ENCODE measurements around the gene NFIB.
A peak's percentile ranks its signal among the peaks of the same experiment; 100 is the strongest.

The NFIB gene

GRCh38 chr9:14185016-14185415, 128.9 kb downstream of the NFIB start:
- Histone ChIP-seq H3K4me3 (ENCODE audit: low read length in 2 of 2) (no peak overlapping the region), H3K36me3 (ENCODE audit: control insufficient read depth in 2 of 2, insufficient read depth in 2 of 2, low read length in 2 of 2) (no peaks in the 10 kb centered on the region), H3K9ac (ENCODE audit: low read length in 2 of 2) (no peak overlapping the region), H3K9me3 (ENCODE audit: control insufficient read depth in 2 of 2, low read length in 2 of 2) (no peaks in the 10 kb centered on the region), H3K27ac (ENCODE audit: low read length) (no peak overlapping the region), H3K4me1 (ENCODE audit: control insufficient read depth, insufficient read depth, low read length) (peaks cover 11% of the 10 kb centered on the region), H3K27me3 (ENCODE audit: control insufficient read depth in 1 of 2, insufficient read depth in 2 of 2, low read length in 2 of 2) (no peaks in the 10 kb centered on the region)

DNA sequence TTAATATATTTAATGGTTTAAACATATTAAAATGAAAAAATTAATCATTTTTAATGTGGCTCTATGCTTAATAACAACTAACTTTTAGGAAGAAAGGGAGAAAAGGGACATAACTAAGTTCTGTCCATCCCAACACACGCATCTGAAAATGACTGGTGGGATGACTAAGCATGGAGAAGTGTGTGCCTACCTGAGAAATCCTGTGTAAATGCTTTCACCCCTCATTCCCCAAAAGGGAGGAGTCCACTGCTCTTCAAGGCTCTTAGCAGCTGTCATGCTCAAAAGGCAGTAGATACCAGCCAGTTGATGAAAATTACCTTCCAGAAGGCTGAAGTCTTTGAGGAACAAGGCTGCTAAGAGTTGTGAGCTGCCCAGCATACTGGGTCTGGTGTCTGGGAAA, 130.9 kb downstream of the NFIB start:
- Histone ChIP-seq H3K9ac (ENCODE audit: low read length in 2 of 2) (no peak overlapping the region), H3K36me3 (ENCODE audit: control insufficient read depth in 2 of 2, insufficient read depth in 2 of 2, low read length in 2 of 2) (no peaks in the 10 kb centered on the region), H3K4me1 (ENCODE audit: control insufficient read depth, insufficient read depth, low read length) (peaks cover 15% of the 10 kb centered on the region), H3K27ac (ENCODE audit: low read length) (no peak overlapping the region), H3K9me3 (ENCODE audit: control insufficient read depth in 2 of 2, low read length in 2 of 2) (no peaks in the 10 kb centered on the region), H3K4me3 (ENCODE audit: low read length in 2 of 2) (no peak overlapping the region), H3K27me3 (ENCODE audit: control insufficient read depth in 1 of 2, insufficient read depth in 2 of 2, low read length in 2 of 2) (no peaks in the 10 kb centered on the region)

- Histone ChIP-seq H3K9ac (ENCODE audit: low read length in 2 of 2) (peak overlapping the region; percentile 61 to 62), H3K4me1 (ENCODE audit: control insufficient read depth, insufficient read depth, low read length) (peaks cover 15% of the 10 kb centered on the region), H3K27ac (ENCODE audit: low read length) (peak overlapping the region; percentile 42), H3K9me3 (ENCODE audit: control insufficient read depth in 2 of 2, low read length in 2 of 2) (no peaks in the 10 kb centered on the region), H3K27me3 (ENCODE audit: control insufficient read depth in 1 of 2, insufficient read depth in 2 of 2, low read length in 2 of 2) (no peaks in the 10 kb centered on the region), H3K4me3 (ENCODE audit: low read length in 2 of 2) (peak overlapping the region; percentile 49 to 67), H3K36me3 (ENCODE audit: control insufficient read depth in 2 of 2, insufficient read depth in 2 of 2, low read length in 2 of 2) (no peaks in the 10 kb centered on the region)
Measured at GRCh38 chr9:14180960-14181537, 132.9 kb downstream of the NFIB start.

- Histone ChIP-seq H3K4me3 (ENCODE audit: low read length in 2 of 2) (peak overlapping the region; percentile 49 to 67), H3K4me1 (ENCODE audit: control insufficient read depth, insufficient read depth, low read length) (peaks cover 15% of the 10 kb centered on the region), H3K9me3 (ENCODE audit: control insufficient read depth in 2 of 2, low read length in 2 of 2) (no peaks in the 10 kb centered on the region), H3K27ac (ENCODE audit: low read length) (peak overlapping the region; percentile 42), H3K27me3 (ENCODE audit: control insufficient read depth in 1 of 2, insufficient read depth in 2 of 2, low read length in 2 of 2) (no peaks in the 10 kb centered on the region), H3K9ac (ENCODE audit: low read length in 2 of 2) (peak overlapping the region; percentile 61 to 62), H3K36me3 (ENCODE audit: control insufficient read depth in 2 of 2, insufficient read depth in 2 of 2, low read length in 2 of 2) (no peaks in the 10 kb centered on the region)
Measured at GRCh38 chr9:14180093-14180959, 133.6 kb downstream of the NFIB start.

GRCh38 chr9:14179449-14179848, 134.5 kb downstream of the NFIB start:
- Histone ChIP-seq H3K9ac (ENCODE audit: low read length in 2 of 2) (no peak overlapping the region), H3K4me1 (ENCODE audit: control insufficient read depth, insufficient read depth, low read length) (peaks cover 15% of the 10 kb centered on the region), H3K27ac (ENCODE audit: low read length) (no peak overlapping the region), H3K36me3 (ENCODE audit: control insufficient read depth in 2 of 2, insufficient read depth in 2 of 2, low read length in 2 of 2) (no peaks in the 10 kb centered on the region), H3K4me3 (ENCODE audit: low read length in 2 of 2) (no peak overlapping the region), H3K27me3 (ENCODE audit: control insufficient read depth in 1 of 2, insufficient read depth in 2 of 2, low read length in 2 of 2) (no peaks in the 10 kb centered on the region), H3K9me3 (ENCODE audit: control insufficient read depth in 2 of 2, low read length in 2 of 2) (no peaks in the 10 kb centered on the region)

GRCh38 chr9:14175778-14176177, 138.2 kb downstream of the NFIB start:
- H3K27me3 ChIP-seq (ENCODE audit: control insufficient read depth in 1 of 2, insufficient read depth in 2 of 2, low read length in 2 of 2) = no peaks in the 10 kb centered on the region
- no peak overlapping the region for H3K27ac ChIP-seq (ENCODE audit: low read length)
- peaks cover 10% of the 10 kb centered on the region for H3K4me1 ChIP-seq (ENCODE audit: control insufficient read depth, insufficient read depth, low read length)
- H3K4me3 ChIP-seq (ENCODE audit: low read length in 2 of 2) = no peak overlapping the region
- H3K9me3 ChIP-seq (ENCODE audit: control insufficient read depth in 2 of 2, low read length in 2 of 2) = no peaks in the 10 kb centered on the region
- H3K36me3 ChIP-seq (ENCODE audit: control insufficient read depth in 2 of 2, insufficient read depth in 2 of 2, low read length in 2 of 2) = no peaks in the 10 kb centered on the region
- H3K9ac ChIP-seq (ENCODE audit: low read length in 2 of 2) = no peak overlapping the region

DNA sequence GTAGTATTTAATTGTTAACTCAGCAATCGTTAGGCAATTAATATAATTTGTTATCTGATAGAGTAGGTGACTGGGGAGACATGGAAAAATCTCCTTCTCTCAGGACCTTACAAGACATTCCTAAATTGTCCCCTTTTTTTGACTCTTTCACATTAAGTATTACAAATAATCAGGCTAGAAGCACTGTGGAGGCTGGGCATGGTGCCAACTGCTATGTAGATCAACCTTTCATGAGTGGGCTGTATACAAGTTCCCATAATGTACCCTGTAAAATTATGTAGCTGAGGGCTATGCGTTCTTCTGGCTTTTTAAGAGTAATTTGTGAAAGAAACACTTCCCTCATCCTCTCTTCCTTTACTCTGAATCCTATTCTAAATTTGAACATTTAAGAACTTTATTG, 140.2 kb downstream of the NFIB start:
- Histone ChIP-seq H3K4me1 (ENCODE audit: control insufficient read depth, insufficient read depth, low read length) (no peaks in the 10 kb centered on the region), H3K4me3 (ENCODE audit: low read length in 2 of 2) (no peak overlapping the region), H3K27ac (ENCODE audit: low read length) (no peak overlapping the region), H3K36me3 (ENCODE audit: control insufficient read depth in 2 of 2, insufficient read depth in 2 of 2, low read length in 2 of 2) (no peaks in the 10 kb centered on the region), H3K27me3 (ENCODE audit: control insufficient read depth in 1 of 2, insufficient read depth in 2 of 2, low read length in 2 of 2) (no peaks in the 10 kb centered on the region), H3K9ac (ENCODE audit: low read length in 2 of 2) (no peak overlapping the region), H3K9me3 (ENCODE audit: control insufficient read depth in 2 of 2, low read length in 2 of 2) (no peaks in the 10 kb centered on the region)

DNA sequence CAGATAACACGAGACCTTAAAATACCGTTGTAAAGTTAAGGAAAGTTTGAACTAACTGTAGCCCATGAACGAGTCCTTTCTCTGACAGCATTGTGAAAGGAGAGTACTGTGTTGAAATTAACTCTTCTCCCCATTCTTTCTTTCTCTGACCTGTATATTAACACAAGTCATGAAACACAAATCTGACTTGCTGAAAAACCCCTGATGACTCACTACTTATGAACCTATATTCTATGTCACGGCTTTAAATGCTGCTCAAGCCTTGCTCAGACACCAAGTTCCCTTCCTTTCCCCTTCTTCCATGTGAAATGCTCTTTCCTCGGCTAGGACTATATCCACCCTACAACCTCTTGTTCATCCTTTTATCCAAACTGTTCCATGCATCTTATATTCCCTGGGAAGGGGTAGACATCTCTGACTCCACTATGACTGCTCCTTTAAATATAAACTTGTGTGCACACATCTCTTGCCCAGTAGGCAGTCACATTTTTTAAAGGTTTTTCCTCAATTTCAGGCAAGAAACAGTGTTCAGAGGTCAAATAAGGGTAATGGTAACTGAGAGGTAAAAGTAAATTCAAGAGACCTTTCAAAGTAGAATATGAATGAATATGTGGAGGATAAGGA, 142.9 kb downstream of the NFIB start:
- Histone ChIP-seq H3K9ac (ENCODE audit: low read length in 2 of 2) (no peak overlapping the region), H3K4me1 (ENCODE audit: control insufficient read depth, insufficient read depth, low read length) (no peaks in the 10 kb centered on the region), H3K27ac (ENCODE audit: low read length) (no peak overlapping the region), H3K9me3 (ENCODE audit: control insufficient read depth in 2 of 2, low read length in 2 of 2) (no peaks in the 10 kb centered on the region), H3K27me3 (ENCODE audit: control insufficient read depth in 1 of 2, insufficient read depth in 2 of 2, low read length in 2 of 2) (no peaks in the 10 kb centered on the region), H3K4me3 (ENCODE audit: low read length in 2 of 2) (no peak overlapping the region), H3K36me3 (ENCODE audit: control insufficient read depth in 2 of 2, insufficient read depth in 2 of 2, low read length in 2 of 2) (no peaks in the 10 kb centered on the region)

- H3K36me3 ChIP-seq (ENCODE audit: control insufficient read depth in 2 of 2, insufficient read depth in 2 of 2, low read length in 2 of 2) = no peaks in the 10 kb centered on the region
- H3K27me3 ChIP-seq (ENCODE audit: control insufficient read depth in 1 of 2, insufficient read depth in 2 of 2, low read length in 2 of 2) = no peaks in the 10 kb centered on the region
- H3K27ac ChIP-seq (ENCODE audit: low read length) = no peak overlapping the region
- H3K9ac ChIP-seq (ENCODE audit: low read length in 2 of 2) = no peak overlapping the region
- no peaks in the 10 kb centered on the region for H3K9me3 ChIP-seq (ENCODE audit: control insufficient read depth in 2 of 2, low read length in 2 of 2)
- no peaks in the 10 kb centered on the region for H3K4me1 ChIP-seq (ENCODE audit: control insufficient read depth, insufficient read depth, low read length)
- no peak overlapping the region for H3K4me3 ChIP-seq (ENCODE audit: low read length in 2 of 2)
Measured at GRCh38 chr9:14170392-14170931, 143.5 kb downstream of the NFIB start.

DNA sequence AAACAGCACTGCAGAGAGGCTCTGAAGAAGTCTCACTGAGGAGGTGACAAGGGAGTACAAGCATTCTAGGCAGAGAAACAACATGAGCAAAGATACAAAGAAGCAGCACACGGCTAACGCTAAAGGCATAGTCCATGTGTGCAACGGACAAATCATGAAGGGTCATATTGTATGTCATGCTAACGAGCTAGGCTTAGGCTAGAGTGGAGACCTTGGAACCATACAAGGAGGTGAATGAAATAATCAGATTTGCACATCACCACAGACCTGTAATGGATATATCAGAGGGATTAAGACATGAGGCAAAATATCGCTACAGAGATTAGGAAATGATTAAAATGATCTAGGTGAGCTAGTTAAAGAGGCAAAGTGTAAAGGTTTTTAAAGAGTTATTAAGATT, 145.6 kb downstream of the NFIB start:
- H3K4me1 ChIP-seq (ENCODE audit: control insufficient read depth, insufficient read depth, low read length) = no peaks in the 10 kb centered on the region
- no peaks in the 10 kb centered on the region for H3K9me3 ChIP-seq (ENCODE audit: control insufficient read depth in 2 of 2, low read length in 2 of 2)
- no peak overlapping the region for H3K4me3 ChIP-seq (ENCODE audit: low read length in 2 of 2)
- no peak overlapping the region for H3K27ac ChIP-seq (ENCODE audit: low read length)
- H3K27me3 ChIP-seq (ENCODE audit: control insufficient read depth in 1 of 2, insufficient read depth in 2 of 2, low read length in 2 of 2) = no peaks in the 10 kb centered on the region
- no peaks in the 10 kb centered on the region for H3K36me3 ChIP-seq (ENCODE audit: control insufficient read depth in 2 of 2, insufficient read depth in 2 of 2, low read length in 2 of 2)
- no peak overlapping the region for H3K9ac ChIP-seq (ENCODE audit: low read length in 2 of 2)
